HG03521 (cell line): ENCODE data around the gene PRKAR2A.
"Not testable (repeated sequence)": the region's sequence is repeated elsewhere in the genome, so short reads cannot be mapped to it uniquely, and the experiment has no call there.

Experiments used
- ATAC-seq: cut with Tn5 transposase; IDR thresholded peaks from one replicate; pipeline ENCODE4 v1.9.1; 2021; ENCODE audit warnings: mild to moderate bottlenecking, moderate library complexity; ENCODE audit not compliant: unreplicated experiment

The PRKAR2A gene

DNA sequence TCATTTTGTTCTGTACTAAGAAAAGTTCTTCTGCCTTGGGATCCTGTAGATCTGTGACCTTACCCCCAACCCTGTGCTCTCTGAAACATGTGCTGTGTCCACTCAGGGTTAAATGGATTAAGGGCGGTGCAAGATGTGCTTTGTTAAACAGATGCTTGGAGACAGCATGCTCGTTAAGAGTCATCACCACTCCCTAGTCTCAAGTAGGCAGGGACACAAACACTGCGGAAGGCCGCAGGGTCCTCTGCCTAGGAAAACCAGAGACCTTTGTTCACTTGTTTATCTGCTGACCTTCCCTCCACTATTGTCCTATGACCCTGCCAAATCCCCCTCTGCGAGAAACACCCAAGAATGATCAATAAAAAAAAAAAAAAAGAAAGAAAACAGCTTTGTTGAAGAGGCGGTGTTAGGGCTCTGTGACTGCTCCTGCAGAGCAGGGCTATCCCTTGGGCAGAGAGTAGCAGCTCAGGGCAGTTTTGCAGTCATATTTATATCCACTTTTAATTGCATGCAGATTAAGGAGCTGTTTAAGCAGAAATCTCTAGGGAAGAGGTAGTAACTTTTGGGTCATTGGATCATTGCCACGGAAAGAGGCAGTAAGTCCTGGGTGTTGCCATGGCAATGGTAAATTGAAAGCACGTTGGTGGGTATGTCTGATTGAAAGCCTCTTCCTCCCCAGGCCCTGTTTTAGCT lies 112.5 kb downstream of the PRKAR2A start:
- not testable (repeated sequence) for ATAC-seq

- ATAC-seq = not testable (repeated sequence)
Observed at GRCh38 chr3:48734541-48734940, 113.1 kb downstream of the PRKAR2A start.

DNA sequence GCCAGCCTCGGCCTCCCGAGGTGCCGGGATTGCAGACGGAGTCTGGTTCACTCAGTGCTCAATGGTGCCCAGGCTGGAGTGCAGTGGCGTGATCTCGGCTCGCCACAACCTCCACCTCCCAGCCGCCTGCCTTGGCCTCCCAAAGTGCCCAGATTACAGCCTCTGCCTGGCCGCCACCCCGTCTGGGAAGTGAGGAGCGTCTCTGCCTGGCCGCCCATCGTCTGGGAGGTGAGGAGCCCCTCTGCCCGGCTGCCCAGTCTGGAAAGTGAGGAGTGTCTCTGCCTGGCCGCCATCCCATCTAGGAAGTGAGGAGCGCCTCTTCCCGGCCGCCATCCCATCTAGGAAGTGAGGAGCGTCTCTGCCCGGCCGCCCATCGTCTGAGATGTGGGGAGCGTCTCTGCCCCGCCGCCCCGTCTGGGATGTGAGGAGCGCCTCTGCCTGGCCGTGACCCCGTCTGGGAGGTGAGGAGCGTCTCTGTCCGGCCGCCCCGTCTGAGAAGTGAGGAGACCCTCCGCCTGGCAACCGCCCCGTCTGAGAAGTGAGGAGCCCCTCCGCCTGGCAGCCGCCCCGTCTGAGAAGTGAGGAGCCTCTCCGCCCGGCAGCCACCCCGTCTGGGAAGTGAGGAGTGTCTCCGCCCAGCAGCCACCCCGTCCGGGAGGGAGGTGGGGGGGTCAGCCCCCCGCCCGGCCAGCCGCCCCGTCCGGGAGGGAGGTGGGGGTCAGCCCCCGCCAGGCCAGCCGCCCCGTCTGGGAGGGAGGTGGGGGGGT lies 113.7 kb downstream of the PRKAR2A start:
- not testable (repeated sequence) for ATAC-seq

- ATAC-seq = no peak
Observed at GRCh38 chr3:48727511-48727910, 120.2 kb downstream of the PRKAR2A start.

GRCh38 chr3:48725185-48725855 lies 122.4 kb downstream of the PRKAR2A start:
- not testable (repeated sequence) for ATAC-seq

- no peak for ATAC-seq
Observed at GRCh38 chr3:48723725-48724124, 123.9 kb downstream of the PRKAR2A start.

DNA sequence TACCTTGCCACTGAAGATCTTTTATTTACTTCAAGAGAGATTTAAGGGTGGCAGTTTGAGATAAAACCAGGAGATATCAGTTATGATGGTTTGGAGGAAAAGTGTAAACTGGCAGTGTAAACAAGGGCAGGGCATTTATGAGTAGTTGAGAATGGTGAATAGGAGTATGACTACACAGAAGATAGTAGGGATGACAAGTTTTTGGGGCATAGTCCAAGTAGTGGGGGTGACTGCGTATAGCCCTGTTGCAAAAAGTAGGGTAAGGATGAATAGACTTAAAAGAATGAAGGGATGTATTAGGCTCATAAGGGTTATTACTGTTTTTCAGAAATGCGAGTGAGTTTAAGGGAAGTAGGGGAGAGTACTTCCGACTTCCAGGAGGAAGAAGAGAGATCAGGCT lies 124.4 kb downstream of the PRKAR2A start:
- ATAC-seq = not testable (repeated sequence)

GRCh38 chr3:48716982-48717746 lies 130.5 kb downstream of the PRKAR2A start, which contains the start of gene IP6K2:
TSS of gene IP6K2 (minus strand) at chr3:48717221. CDS start at chr3:48695291, 21,930 bp downstream.
- peak; percentile 98 for ATAC-seq

DNA sequence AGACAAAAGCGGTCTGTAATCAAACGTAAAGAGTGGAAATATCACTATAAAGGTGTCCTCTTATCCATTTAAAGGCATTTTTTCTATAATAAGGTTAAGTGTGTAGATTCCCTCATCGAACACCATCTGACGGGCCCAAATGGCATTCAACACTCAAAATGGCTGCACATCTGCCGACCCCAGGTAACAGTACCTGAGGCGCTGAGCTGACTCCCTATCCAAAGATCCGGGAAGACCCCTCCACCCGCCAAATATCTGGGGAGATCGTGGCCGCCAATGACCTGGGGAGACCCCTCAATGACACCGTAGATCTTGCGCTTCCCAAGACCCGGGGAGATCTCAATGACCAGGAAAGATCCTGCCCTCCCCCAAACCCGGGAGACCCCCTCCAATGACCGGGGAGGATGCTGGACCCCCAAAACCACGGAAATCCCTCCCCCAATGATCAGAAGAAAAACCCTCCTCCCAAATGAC lies 131.1 kb downstream of the PRKAR2A start:
- no peak for ATAC-seq

- no peak for ATAC-seq
Observed at GRCh38 chr3:48715174-48715800, 132.4 kb downstream of the PRKAR2A start.

- no peak for ATAC-seq
Observed at GRCh38 chr3:48711727-48712126, 135.9 kb downstream of the PRKAR2A start.

- no peak for ATAC-seq
Observed at GRCh38 chr3:48709051-48709461, 138.6 kb downstream of the PRKAR2A start.

DNA sequence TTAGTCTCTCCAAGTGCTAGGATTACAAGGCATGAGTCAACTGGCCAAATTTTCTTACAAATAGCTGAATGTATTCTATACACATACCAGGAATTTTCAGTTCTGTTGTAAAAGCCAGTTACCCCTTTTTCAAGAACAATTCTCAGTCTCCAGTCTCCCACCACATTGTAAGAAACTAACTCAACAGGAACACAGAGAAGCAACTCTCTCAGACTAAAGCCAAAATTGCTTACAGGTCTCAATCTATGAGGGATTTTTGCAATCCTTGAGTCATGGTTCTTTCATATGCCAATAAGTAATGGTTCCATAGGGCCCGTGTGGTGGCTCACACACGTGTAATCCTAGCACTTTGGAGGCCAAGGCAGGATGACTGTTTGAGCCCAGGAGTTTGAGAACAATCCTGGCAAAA lies 139.2 kb downstream of the PRKAR2A start:
- ATAC-seq = no peak

DNA sequence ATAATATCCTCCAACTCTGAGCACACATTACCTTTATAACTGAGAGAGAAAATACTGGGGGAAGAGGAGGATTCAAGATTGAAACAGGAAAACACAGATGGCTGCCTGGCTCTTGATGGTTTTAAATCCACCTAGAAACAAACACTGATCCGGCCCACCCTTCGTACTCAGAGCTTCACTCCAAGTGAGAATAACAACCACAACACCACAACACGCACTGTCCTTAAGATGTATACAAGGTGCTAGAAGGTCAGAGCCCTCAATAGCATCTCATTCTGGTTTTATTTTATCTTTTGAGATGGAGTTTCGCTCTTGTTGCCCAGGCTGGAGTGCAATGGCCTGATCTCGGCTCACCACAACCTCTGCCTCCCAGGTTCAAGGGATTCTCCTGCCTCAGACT lies 140.5 kb downstream of the PRKAR2A start:
- ATAC-seq = no peak

DNA sequence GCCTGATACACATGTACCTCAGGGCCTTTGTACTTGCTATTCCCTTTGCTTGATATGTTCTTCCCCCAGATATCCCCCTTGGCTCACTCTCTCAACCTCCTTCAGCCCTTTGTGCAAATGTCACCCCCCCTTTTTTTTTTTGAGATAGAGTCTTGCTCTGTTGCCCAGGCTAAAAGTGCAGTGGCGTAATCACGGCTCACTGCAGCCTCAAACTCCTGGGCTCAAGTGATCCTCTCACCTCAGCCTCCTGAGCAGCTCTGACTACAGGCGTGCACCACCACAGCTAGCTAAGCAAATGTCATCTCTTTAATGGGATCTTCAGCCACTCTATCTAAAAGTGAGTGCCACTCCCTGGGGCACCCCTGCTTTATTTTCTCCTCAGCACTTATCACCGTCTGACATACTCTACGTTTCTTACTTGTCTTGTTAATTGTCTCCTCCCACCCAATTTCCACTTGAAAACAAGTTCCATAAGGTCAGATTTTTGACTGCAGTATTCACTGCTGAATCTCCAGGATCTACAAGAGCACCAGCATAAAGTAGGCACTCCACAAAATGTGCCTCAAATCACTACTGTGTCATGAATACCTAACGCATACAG lies 145.3 kb downstream of the PRKAR2A start:
- ATAC-seq = no peak

DNA sequence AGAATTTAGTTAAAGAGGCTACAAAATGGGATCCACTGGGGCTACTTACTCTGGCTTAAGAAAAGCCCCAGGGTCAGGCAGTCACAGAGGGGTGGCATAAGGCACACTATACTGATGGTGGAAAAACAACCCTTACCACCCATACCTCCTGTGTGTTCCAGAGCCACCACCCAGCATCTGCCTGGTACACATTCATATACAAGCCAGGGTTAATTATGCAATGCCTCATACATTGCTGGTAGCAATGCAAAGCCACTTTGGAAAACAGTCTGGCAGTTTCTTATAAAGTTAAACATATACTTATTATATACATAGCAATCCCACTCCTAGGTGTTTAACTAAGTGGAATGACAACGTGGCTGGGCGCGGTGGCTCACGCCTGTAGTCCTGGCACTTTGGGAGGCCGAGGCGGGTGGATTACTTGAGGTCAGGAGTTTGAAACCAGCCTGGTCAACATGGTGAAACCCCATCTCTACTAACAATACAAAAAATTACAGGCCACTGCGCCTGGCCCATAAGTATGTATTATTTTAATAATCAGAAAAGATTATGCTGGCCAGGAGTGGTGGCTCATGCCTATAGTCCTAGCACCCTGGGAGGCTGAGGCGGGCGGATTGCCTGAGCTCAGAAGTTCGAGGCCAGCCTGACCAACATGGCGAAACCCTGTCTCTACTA lies 146.8 kb downstream of the PRKAR2A start:
- no peak for ATAC-seq

DNA sequence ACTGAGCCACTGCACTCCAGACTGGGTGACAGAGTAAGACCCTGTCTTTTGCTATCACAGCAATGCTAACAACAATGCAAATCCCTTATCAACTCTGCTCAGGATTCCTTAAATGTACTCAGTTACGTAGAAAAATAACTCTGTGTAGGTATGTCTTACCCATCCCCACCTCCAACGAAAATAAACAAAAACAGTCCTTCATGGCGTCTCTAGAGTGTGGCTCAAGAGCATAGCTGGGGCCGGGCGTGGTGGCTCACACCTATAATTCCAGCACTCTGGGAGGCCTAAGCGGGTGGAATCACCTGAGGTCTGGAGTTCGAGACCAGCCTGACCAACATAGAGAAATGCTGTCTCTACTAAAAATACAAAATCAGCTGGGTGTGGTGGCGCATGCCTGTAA lies 148.8 kb downstream of the PRKAR2A start:
- no peak for ATAC-seq

DNA sequence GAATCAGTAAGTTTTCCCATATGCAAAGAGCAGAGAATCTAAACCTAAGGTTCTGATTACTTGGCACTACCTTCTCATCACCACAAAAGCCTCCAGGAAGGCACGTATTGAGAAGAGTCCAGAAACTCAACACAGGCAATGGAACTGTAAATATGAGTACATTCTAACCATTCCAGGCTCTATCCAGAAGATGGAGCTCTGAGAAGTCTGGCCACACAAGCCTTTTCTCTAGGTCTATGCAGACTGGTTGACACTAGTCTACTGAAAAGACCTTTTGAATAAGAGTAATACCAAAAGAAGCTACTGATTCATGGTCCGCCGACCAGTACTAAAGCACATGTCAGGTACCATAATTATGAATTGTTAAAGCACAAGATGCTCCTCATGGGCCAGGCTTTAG lies 149.7 kb downstream of the PRKAR2A start:
- no peak for ATAC-seq

GRCh38 chr3:48696601-48697000 lies 151.1 kb downstream of the PRKAR2A start:
- ATAC-seq = no peak
